GM23248 (cell line): ENCODE results near the gene CTNNA2.

ENCODE experiments used
- EZH2 ChIP-seq: fragments of 200-600 bp; sonication (generic); IDR thresholded peaks from 2 replicates; pipeline ENCODE4 v1.6.1; 2018; ENCODE audit warnings: antibody characterized with exemption, mild to moderate bottlenecking; ENCODE audit not compliant: insufficient read depth, poor library complexity, severe bottlenecking
- EZH2phosphoT487 ChIP-seq: fragments of 200-600 bp; sonication (generic); IDR thresholded peaks from 2 replicates; pipeline ENCODE4 v1.6.1; 2018; ENCODE audit warnings: antibody characterized with exemption, moderate library complexity, mild to moderate bottlenecking, low read depth; ENCODE audit not compliant: insufficient read depth

DNA sequence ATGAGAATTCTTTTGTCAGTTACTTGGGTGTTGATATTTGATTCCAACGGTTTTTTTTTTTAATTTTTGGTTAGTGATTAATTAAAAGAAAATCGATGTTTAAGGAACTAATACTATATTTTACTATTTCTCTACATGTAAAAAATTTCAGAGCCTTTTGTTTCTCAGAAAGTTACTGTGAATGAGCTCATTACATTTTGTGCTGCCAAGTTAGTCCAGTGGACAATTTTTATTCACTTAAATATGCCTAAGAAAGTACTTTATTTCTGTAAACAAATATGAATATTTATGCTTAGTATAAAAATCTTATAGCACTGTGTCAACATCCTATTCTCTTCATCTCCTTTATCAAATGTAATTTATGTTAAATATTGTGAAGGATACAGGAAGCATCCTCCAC lies 309.3 kb downstream of the CTNNA2 start:
- TF ChIP-seq EZH2 (no peak), EZH2phosphoT487 (no peak)
